ENCODE data around the gene GHDC.

The GHDC gene

GRCh38 chr17:42182927-42183734, 11.2 kb downstream of the GHDC start:
- DNase-seq (ENCODE audit: low spot score) = peak; percentile 74

GRCh38 chr17:42181851-42182207, 12.5 kb downstream of the GHDC start:
- DNase-seq (ENCODE audit: low spot score) = no peak

DNA sequence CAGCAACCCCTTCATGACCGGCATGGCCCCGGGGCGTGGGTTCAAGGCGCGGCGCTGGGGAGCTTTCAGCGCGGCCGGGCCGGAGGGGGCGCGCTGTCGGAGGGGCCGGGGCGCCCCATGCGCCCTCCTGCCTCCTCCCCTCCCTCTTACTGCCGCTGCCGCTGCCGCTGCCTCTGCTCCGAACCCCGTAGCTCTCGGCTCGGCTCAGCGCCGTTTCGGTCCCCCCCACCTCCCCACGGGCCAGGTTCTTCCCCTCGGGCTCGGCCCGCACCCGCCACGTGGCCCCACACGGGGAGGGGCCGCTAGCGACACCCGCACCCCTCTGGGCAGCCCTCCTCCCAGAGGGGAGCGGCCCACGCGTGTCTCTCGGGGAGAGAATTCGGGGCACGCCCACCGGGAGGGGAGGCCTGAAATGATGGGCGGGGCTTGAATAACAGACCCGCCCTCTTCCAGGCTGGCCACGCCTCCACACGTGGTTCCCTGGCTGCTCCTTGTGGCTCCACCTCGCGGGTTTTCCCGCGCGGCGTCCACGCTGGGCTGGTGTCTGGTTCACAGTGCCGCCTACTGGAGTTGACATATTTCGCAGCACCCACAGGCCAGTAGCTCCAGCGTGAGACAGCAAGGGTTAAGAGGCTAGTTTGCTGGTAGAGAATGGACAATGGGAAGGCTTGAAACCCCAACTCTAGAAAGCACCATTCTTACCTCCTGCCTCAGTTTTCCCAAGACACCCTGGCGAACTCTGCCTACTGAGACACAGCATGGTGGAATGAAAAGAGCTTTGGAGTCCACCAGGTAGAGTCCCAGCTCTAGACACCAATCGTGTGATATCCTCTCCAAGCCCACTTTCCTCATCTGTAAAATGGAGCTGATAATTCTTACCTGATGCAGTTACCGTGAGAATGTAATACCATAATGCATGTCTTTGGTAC, 13.1 kb downstream of the GHDC start, which contains the start of gene KCNH4:
Gene KCNH4 (minus strand): TSS at position 221 of the 929 bp plus-strand sequence. CDS start 197 bp downstream, at position 24.
- DNase-seq (ENCODE audit: low spot score) = peak; percentile 92

- DNase-seq (ENCODE audit: low spot score) = no peak
Observed at GRCh38 chr17:42180411-42180921, 13.8 kb downstream of the GHDC start.

DNA sequence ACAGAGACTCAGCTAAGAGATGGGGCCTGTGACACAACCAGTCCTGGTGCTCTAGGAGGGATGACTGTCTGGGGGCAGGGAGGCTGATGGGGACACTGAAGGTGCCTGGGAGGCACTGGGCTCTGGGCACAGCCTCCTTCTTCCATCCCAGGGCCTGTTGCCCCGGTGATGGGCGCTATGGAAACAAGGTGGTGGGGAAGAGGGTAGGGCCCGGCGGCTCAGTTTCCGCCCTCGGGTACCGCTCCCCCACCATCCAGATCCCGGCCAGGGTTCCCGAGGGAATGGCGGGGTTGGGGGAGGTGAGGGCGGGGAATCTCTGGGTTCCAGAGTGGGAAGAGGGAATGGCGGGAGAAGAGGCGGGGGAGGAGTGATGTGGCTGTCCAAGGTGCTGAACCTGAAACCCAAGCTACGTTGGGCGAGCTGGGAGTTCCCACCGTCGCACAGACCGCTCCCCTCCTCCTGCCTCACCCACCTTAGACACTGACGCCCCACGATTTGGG, 14.3 kb downstream of the GHDC start:
- DNase-seq (ENCODE audit: low spot score) = peak; percentile 75

DNA sequence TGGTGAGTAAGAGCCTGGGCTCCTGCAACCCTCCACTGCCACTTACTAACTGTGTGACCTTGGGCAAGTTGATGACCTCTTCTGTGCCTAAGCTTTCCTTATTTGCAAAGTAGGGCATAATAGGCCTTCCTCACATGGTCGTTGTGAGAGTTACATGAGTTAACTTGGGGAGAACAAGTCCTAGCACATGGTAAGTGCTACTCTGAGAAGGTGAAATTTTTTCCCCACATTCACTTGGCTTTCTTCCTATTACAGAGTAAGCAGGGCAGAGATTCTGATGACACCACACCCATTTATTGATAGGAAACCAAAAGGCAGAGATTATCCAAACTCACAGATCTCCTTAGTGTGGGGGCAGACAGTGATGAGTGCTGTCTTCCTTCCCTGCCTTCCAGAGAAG, 15.0 kb downstream of the GHDC start:
- no peak for DNase-seq (ENCODE audit: low spot score)

DNA sequence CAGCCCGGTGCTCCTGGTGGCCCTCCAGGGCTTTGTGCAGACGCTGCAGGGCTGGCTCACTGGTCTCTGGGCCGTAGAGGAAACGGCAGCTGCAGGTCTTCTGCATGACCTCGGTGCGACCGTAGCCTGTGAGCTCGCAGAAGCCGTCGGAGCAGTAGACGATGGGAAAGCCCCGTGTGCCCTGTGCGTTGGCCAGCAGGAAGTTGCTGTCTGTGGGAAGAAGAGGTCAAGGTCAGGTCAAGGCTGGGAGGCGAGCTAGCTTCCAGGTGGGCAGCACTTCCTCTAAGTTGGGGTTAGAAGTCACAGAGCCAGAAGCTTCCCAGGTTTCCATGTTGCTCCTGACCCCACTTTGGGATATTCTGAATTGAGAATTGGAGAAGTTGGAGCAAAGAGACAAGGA, 15.5 kb downstream of the GHDC start:
- DNase-seq (ENCODE audit: low spot score) = no peak

- DNase-seq (ENCODE audit: low spot score) = no peak
Observed at GRCh38 chr17:42177684-42178083, 16.6 kb downstream of the GHDC start.

- no peak for DNase-seq (ENCODE audit: low spot score)
Observed at GRCh38 chr17:42174126-42174783, 20.0 kb downstream of the GHDC start.

- no peak for DNase-seq (ENCODE audit: low spot score)
Observed at GRCh38 chr17:42171831-42172230, 22.5 kb downstream of the GHDC start.

DNA sequence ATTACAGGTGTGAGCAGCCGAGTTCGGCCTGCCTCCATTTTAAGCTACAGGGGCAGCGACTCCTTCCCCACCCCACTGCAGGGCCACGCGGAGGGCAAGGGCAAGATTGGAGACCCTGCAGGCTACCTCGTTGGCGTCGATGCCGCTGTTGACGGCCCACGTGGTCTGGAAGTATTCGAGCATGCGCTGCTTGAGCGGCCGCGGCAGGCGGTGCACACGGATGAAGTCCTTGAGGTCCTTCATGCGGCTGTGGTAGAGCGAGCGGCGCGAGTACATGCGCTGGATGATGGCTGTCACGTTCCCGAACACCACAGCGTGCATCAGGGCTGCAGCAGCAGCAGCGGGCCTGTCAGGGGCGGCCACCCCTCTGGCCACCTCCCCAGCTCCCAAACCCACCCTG, 24.9 kb downstream of the GHDC start:
- no peak for DNase-seq (ENCODE audit: low spot score)

- no peak for DNase-seq (ENCODE audit: low spot score)
Observed at GRCh38 chr17:42167807-42168206, 26.5 kb downstream of the GHDC start.

GRCh38 chr17:42166196-42166763, 28.0 kb downstream of the GHDC start:
- DNase-seq (ENCODE audit: low spot score) = no peak

DNA sequence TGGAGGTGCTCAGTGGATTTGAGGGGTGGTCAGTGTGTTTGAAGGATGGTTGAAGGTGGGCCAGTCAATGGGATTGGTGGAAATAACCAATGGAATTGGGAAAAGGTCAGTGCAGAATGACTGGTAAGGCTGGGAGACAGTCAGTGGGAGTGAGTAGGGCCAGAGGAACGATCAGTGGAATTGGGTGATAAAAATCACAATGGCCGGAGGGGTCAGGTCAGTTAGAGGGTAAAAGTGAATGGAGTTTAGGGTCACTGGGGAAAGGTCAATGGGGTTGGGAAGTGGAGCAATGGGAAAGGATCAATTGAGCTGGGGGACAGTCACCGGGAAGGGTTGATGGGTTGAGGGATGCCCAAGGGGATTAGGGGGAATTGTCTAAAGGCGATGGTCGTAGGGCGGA, 28.5 kb downstream of the GHDC start:
- no peak for DNase-seq (ENCODE audit: low spot score)

DNA sequence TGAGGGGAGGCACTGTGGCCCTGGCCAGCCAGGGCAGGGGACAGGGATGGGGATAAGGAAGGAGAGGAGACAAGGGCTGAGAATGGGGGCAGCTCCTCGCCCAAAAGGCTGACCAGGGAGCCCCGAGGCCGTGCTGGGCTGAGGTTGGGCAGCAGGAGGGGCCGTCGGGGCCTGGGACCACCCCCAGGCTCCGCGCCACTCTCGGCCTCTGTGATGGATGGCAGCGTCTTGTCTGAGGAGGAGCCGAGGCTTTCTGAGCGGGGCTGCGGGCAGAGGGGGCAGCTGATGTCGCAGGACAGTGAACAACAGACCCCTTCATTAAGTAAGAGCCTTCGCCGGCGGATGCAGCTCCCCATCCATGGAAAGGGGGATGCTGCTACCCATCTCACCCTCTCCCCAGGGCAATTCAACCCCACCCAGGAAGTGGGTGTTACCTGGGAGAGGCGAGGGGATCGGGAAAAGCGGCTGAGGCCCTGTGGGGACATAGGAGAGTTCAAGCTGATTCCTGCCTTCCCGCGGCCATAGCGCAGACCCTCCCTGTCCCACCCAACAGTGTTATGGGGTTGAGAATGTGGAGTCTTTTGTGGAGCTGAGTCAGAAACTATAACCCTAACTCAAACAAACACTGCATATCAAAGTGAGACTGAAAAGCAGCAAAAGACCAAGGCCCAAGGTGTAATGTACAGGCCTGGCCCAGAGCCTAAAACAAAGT, 30.4 kb downstream of the GHDC start:
- DNase-seq (ENCODE audit: low spot score) = no peak

DNA sequence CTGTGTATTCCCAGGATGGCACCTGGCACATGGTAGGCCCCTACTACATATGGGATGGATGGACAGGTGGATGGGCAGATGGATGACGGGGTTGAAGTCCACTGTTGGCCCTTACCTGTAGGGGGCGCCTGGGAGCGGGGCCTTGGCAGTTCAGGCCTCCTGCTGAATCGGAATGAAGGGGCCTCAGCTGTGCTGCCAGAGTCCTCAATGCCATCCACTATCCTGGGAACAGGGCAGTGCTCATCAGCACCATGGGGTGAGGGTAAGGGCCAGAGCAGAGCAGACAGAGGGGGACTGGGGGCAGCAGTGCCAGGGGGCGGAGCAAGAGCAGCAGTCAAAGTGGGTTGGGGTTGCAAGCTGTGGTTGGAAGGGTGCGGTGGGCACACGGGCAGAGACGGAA, 31.2 kb downstream of the GHDC start:
- no peak for DNase-seq (ENCODE audit: low spot score)

DNA sequence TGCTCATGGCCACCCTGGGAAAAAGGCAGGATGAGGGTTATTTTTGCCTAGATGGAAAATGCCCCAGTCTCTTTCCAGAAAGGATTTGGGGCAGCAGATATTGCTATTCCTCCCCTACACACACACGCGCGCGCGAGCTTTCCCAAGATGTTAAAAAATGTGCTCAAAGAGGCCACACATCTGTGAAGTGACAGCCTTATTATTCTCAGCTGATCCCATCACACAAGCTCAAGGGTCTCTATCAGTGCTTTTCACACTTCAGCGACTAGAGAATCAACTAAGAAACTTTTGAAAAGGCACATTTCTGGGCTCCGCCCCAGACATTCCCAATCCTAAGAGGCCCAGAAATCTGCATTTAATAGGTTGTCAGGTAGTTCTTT, 33.8 kb downstream of the GHDC start:
- no peak for DNase-seq (ENCODE audit: low spot score)

DNA sequence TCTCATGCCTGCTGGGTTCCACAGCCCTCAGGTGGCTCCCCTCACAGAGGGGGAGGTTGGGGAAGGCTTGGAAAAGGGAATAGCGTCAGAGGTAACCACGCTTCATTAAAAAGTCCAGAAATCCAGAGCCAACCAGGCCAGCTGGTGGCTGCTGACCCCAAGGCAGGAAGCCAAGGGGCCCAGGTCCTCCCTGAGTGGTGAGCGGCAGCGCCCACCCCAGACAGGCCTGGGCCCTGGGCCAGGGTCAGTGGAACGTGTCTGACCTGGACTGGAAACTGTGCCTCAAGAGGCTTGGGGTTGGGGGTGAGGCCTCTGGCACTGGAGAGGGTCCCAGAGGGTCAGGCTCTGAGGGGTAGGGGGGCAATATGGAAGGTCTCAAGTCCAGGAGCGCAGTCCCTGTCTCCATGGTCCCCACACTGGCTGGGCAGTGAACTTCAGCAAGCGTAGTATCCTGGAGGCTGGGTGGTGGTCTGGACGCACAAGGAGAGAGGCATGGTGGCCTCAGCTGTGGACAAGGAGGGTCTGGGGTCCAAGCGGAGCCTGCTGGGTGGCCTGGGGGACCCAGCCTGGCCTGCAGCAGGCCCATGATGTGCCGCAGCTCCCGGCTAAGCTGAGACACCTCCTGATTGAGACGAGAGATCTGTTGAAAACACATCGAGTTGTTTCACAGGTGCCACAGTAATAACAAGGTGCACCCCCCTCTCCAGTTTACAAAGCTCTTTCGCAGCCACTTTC, 34.3 kb downstream of the GHDC start:
- no peak for DNase-seq (ENCODE audit: low spot score)

- no peak for DNase-seq (ENCODE audit: low spot score)
Observed at GRCh38 chr17:42155614-42156045, 38.7 kb downstream of the GHDC start.
